Prostate gland (tissue), 2 donors: ENCODE measurements around the gene CP. TPM values are rescaled to one million over a fixed set of nuclear protein-coding genes. Genes with fewer than 3 reads are reported as not detected.

Source experiments
- DNase-seq: peaks from one replicate; pipeline ENCODE4 v3.0.0-alpha.2; 2019; ENCODE audit warnings: low spot score
- H3K27ac ChIP-seq, 2 donors: fragments of 200-600 bp; sonication (generic); 2 replicates each; pipeline ENCODE4 v1.5.1; 2017 to 2019
- H3K27me3 ChIP-seq: fragments of 200-600 bp; sonication (generic); replicated peaks from 2 replicates; pipeline ENCODE4 v1.5.1; 2019; ENCODE audit not compliant: insufficient read depth
- H3K36me3 ChIP-seq, 2 donors: fragments of 200-600 bp; sonication (generic); 1 replicate in 1 of 2; 2 replicates in 1 of 2; pipeline versions ENCODE4 v1.5.1 to v1.8.1; 2017 to 2019
- H3K4me1 ChIP-seq: fragments of 200-600 bp; sonication (generic); replicated peaks from 2 replicates; pipeline ENCODE4 v1.5.1; 2019
- H3K4me3 ChIP-seq, 2 donors: fragments of 200-600 bp; sonication (generic); 2 replicates each; pipeline ENCODE4 v1.5.1; 2017 to 2019
- H3K9me3 ChIP-seq: fragments of 200-600 bp; sonication (generic); 2 replicates; pipeline ENCODE4 v1.5.1; 2017
- POLR2A ChIP-seq: fragments of 450-650 bp; IDR thresholded peaks from one replicate; pipeline ENCODE4 v1.6.1; 2016; ENCODE audit warnings: antibody characterized with exemption, mild to moderate bottlenecking
- POLR2AphosphoS5 ChIP-seq: sonication (generic); formaldehyde crosslinking; IDR thresholded peaks from one replicate; pipeline ENCODE4 v1.6.1; 2017; ENCODE audit warnings: antibody characterized with exemption
- WGBS: methylation state at CpG from one replicate; pipeline ENCODE4 v1.1.5; 2018; 5-methylcytosine and 5-hydroxymethylcytosine counted together
- intact Hi-C: fragments of 100-400 bp; cut with DNase I; formaldehyde crosslinking; loops from one replicate; pipeline ENCODE4 v1.14.2; 2022
- total RNA-seq, 2 donors: library from RNA; depleted of rRNA; stranded (reverse); fragments of >200 nt; gene quantifications; one replicate each; pipeline ENCODE4 v1.1.0, GENCODE V29; 2016
- TF ChIP-seq, protein P1 (sequence below), 4 experiments: fragments of 200-600 bp in 2 of 4; fragments of 450-650 bp in 2 of 4; sonication (generic) in 2 of 4; IDR thresholded peaks; 1 replicate in 3 of 4; 2 replicates in 1 of 4; pipeline ENCODE4 v1.5.1; 2016 to 2019; ENCODE audit warnings: antibody characterized with exemption in 4 of 4, mild to moderate bottlenecking in 2 of 4, moderate library complexity in 2 of 4

Gene CP
- total RNA-seq, 2 donors from 2014 or later, result 15.2 to 32.6 TPM

DNA sequence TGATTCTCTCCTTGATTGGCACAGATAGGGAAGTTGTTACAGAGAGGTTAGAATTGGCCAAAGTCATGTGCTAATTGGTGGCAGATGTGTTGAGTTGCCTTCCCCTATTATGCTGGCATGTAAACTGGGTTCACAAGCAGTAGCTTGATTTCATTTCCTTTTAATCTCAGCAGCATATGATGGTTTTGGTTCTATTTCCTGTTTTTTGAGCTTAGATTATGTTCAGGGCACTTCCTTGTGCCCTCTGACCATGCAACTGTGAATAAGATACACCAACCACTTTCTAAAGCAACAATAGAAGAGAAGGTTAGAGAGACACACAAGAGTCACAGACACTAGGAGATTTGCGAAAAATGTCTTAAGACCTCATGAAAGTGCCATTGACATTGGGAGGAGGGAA, 75.7 kb downstream of the CP start:
- Histone ChIP-seq H3K4me1 (no peaks in the 10 kb centered on the region), H3K36me3 (no peaks in the 10 kb centered on the region), H3K27ac (no peak overlapping the region), H3K9me3 (no peaks in the 10 kb centered on the region), H3K4me3 (no peak overlapping the region), H3K27me3 (no peaks in the 10 kb centered on the region)
- TF ChIP-seq POLR2AphosphoS5 (no peak), POLR2A (no peak)
- TF ChIP-seq, protein P1, sequence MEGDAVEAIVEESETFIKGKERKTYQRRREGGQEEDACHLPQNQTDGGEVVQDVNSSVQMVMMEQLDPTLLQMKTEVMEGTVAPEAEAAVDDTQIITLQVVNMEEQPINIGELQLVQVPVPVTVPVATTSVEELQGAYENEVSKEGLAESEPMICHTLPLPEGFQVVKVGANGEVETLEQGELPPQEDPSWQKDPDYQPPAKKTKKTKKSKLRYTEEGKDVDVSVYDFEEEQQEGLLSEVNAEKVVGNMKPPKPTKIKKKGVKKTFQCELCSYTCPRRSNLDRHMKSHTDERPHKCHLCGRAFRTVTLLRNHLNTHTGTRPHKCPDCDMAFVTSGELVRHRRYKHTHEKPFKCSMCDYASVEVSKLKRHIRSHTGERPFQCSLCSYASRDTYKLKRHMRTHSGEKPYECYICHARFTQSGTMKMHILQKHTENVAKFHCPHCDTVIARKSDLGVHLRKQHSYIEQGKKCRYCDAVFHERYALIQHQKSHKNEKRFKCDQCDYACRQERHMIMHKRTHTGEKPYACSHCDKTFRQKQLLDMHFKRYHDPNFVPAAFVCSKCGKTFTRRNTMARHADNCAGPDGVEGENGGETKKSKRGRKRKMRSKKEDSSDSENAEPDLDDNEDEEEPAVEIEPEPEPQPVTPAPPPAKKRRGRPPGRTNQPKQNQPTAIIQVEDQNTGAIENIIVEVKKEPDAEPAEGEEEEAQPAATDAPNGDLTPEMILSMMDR (IDR thresholded peaks at IDR 0.05), result no peak
- WGBS, result 94% methylated on average over 1 of the region's 1 CpG
- intact Hi-C loops, result no loop called here
- no peak for DNase-seq

DNA sequence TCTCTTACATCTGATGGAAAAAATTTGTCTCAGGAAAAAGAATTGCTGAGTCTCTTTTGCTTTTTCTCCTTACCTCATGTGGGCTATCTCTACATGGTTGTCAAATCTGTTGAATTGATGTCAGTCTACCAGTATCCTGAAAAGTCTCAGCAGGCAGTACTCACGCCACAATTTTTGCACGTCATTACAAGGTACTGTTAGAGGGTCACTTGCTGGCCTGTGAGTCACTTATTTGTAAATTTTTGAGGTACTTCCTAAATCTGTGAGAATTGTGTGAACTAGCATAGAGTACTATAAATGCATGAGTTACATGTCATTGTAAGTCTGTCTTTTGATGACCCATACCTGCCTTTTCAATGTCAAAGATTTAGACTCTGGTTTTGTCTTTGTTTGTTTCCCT, 76.3 kb downstream of the CP start:
- no peak for TF ChIP-seq POLR2AphosphoS5
- no peak for DNase-seq
- Histone ChIP-seq H3K4me1 (no peaks in the 10 kb centered on the region), H3K27me3 (no peaks in the 10 kb centered on the region), H3K4me3 (no peak overlapping the region), H3K9me3 (no peaks in the 10 kb centered on the region), H3K27ac (no peak overlapping the region), H3K36me3 (no peaks in the 10 kb centered on the region)
- intact Hi-C loops, result no loop called here
- WGBS, result 80% methylated on average over 2 of the region's 2 CpGs

DNA sequence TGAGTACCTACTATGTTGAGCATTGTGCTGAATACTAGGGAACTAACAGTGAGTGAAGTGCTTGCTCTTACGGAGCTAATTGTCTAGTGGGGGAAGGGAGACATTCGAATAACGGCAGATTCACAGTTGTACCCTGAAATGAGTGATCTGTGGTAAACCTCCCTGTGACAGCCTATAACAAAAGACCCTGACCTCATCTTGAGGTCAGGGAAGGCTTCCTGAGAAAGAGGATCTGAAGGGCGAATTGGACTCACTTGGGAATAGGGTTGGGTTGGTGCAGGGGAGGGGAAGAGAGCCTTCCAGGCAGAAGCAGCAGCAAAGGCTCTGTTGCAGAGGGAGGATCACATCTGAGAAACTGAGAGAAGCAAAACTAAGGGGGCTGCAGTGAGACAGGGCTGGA, 78.9 kb downstream of the CP start:
- no peaks in the 10 kb centered on the region for H3K27me3 ChIP-seq
- 86% methylated on average over 4 of the region's 4 CpGs for WGBS
- no peak overlapping the region for H3K27ac ChIP-seq
- no peaks in the 10 kb centered on the region for H3K36me3 ChIP-seq
- no peak overlapping the region for H3K4me3 ChIP-seq
- TF ChIP-seq POLR2AphosphoS5 (no peak), POLR2A (no peak)
- TF ChIP-seq, protein P1 (IDR thresholded peaks at IDR 0.05), result no peak
- H3K4me1 ChIP-seq, result no peaks in the 10 kb centered on the region
- intact Hi-C loops, result no loop called here
- DNase-seq, result no peak
- H3K9me3 ChIP-seq, result no peaks in the 10 kb centered on the region

DNA sequence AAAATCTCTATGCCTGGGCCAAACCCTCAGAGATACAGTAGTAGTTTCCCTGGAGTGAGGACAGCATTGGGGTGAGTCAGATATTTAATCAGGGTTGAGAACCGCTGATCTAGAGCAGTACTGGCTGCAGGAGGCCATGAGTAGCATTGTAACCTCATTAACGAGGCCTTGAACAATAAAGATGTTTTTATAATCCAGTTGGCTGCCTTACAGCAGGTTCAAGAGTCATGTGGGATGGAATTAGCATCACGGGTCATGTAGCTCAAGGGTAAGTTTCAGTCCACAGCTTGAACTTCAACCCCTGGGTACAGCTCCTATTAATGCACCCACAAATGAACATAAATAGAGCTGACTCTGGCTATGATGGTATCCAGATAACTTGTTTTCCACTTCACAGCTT, 87.1 kb downstream of the CP start:
- WGBS, result 49% methylated on average over 3 of the region's 3 CpGs
- no peak overlapping the region for H3K27ac ChIP-seq

DNA sequence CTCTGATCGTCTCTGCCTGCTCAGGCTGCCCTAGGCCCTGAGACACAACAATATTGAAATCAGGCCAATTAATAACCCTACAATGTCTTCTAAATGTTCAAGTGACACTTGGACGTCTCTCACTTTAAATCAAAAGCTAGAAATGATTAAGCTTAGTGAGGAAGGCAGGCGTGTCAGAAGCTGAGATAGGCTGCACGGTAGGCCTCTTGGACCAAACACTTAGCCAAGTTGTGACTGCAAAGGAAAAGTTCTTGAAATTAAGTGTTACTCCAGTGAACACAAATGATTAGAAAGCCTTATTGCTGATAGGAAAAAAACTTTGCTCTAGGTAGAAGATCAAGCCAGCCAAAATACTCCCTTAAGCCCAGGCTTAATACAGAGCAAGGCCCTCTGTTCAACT, 90.0 kb downstream of the CP start:
- Histone ChIP-seq H3K4me3 (no peak overlapping the region), H3K36me3 (no peaks in the 10 kb centered on the region), H3K4me1 (no peaks in the 10 kb centered on the region), H3K27ac (no peak overlapping the region), H3K27me3 (no peaks in the 10 kb centered on the region), H3K9me3 (no peaks in the 10 kb centered on the region)
- intact Hi-C loops, result loop anchor here (5.0 kb wide), 1 partner anchor 44 kb away; the partner anchor contains the start of gene HLTF
- 76% methylated on average over 4 of the region's 4 CpGs for WGBS
- no peak for TF ChIP-seq POLR2AphosphoS5
- no peak for TF ChIP-seq POLR2A
- TF ChIP-seq, protein P1 (IDR thresholded peaks at IDR 0.05), result no peak
- no peak for DNase-seq

More for the DNA sequence above, 87.1 kb downstream of the CP start:
- no peaks in the 10 kb centered on the region for H3K27me3 ChIP-seq
- no peak for DNase-seq
- intact Hi-C loops, result loop anchor here (5.0 kb wide), 1 partner anchor 47 kb away; the partner anchor contains the start of gene HLTF
- H3K36me3 ChIP-seq, result no peaks in the 10 kb centered on the region
- no peak overlapping the region for H3K4me3 ChIP-seq
- H3K4me1 ChIP-seq, result no peaks in the 10 kb centered on the region
- no peaks in the 10 kb centered on the region for H3K9me3 ChIP-seq
- no peak for TF ChIP-seq POLR2AphosphoS5
- TF ChIP-seq, protein P1 (IDR thresholded peaks at IDR 0.05), result no peak
- no peak for TF ChIP-seq POLR2A
